HepG2 (cell line): Measurements from ENCODE around the gene MNAT1. TPM values are rescaled to one million over a fixed set of nuclear protein-coding genes. Genes with fewer than 3 reads are reported as not detected.

Experiments
- AGO2 ChIP-seq: fragments of 200-400 bp; formaldehyde crosslinking; optimal IDR thresholded peaks from 2 replicates; pipeline ENCODE3; 2017; ENCODE audit warnings: mild to moderate bottlenecking, low read depth, low read length, moderate library complexity
- DR1 ChIP-seq: sonication (generic); formaldehyde crosslinking; IDR thresholded peaks from 2 replicates; pipeline ENCODE4 v1.8.0; 2021; ENCODE audit warnings: mild to moderate bottlenecking, missing genetic modification reagents, inconsistent platforms
- GATAD1 ChIP-seq: IDR thresholded peaks from 2 replicates; pipeline ENCODE4 v1.6.1; 2016; ENCODE audit warnings: missing genetic modification reagents, missing compliant biosample characterization
- KMT2A ChIP-seq: sonication (generic); formaldehyde crosslinking; IDR thresholded peaks from 2 replicates; pipeline ENCODE4 v1.4.0; 2020; ENCODE audit warnings: missing genetic modification reagents
- MTF1 ChIP-seq: sonication (generic); formaldehyde crosslinking; IDR thresholded peaks from 2 replicates; pipeline ENCODE4 v1.5.0; 2020; ENCODE audit warnings: missing genetic modification reagents
- NCOA1 ChIP-seq: sonication (generic); formaldehyde crosslinking; IDR thresholded peaks from 2 replicates; pipeline ENCODE4 v1.9.0; 2021; ENCODE audit warnings: missing genetic modification reagents
- PHF21A ChIP-seq: sonication (generic); formaldehyde crosslinking; IDR thresholded peaks from 2 replicates; pipeline ENCODE4 v1.5.0; 2020; ENCODE audit warnings: mild to moderate bottlenecking, missing genetic modification reagents
- PLRG1 ChIP-seq: fragments of 450-650 bp; conservative IDR thresholded peaks from 2 replicates; pipeline ENCODE4 v1.6.1; 2016
- SMAD1 ChIP-seq: sonication (generic); formaldehyde crosslinking; IDR thresholded peaks from 2 replicates; pipeline ENCODE4 v1.4.0; 2020; ENCODE audit warnings: missing genetic modification reagents, low read depth, mild to moderate bottlenecking, borderline replicate concordance
- TARDBP ChIP-seq: sonication (generic); formaldehyde crosslinking; IDR thresholded peaks from 2 replicates; pipeline ENCODE4 v1.8.0; 2022; ENCODE audit warnings: mild to moderate bottlenecking, missing genetic modification reagents
- TRIM24 ChIP-seq: sonication (generic); formaldehyde crosslinking; IDR thresholded peaks from 2 replicates; pipeline ENCODE4 v1.8.0; 2022; ENCODE audit warnings: mild to moderate bottlenecking, missing genetic modification reagents
- ZFP36 ChIP-seq: fragments of 150-350 bp; IDR thresholded peaks from 2 replicates; pipeline ENCODE4 v1.6.1; 2018; ENCODE audit warnings: borderline replicate concordance, low read length, low read depth; ENCODE audit not compliant: partially characterized antibody
- ZNF263 ChIP-seq: sonication (generic); formaldehyde crosslinking; IDR thresholded peaks from 2 replicates; pipeline ENCODE4 v1.4.0; 2020; ENCODE audit warnings: missing genetic modification reagents
- ZNF335 ChIP-seq: sonication (generic); formaldehyde crosslinking; IDR thresholded peaks from 2 replicates; pipeline ENCODE4 v1.4.0; 2020; ENCODE audit warnings: missing genetic modification reagents
- ZNF557 ChIP-seq: sonication (generic); formaldehyde crosslinking; IDR thresholded peaks from 2 replicates; pipeline ENCODE4 v1.4.0; 2020; ENCODE audit warnings: missing genetic modification reagents
- ZNF709 ChIP-seq: sonication (generic); formaldehyde crosslinking; IDR thresholded peaks from 2 replicates; pipeline ENCODE4 v1.5.0; 2020; ENCODE audit warnings: mild to moderate bottlenecking, missing genetic modification reagents
- ZNF780A ChIP-seq: sonication (generic); formaldehyde crosslinking; IDR thresholded peaks from 2 replicates; pipeline ENCODE4 v1.8.0; 2022; ENCODE audit warnings: mild to moderate bottlenecking, missing genetic modification reagents, moderate library complexity
- polyA plus RNA-seq, 8 experiments: library from polyadenylated mRNA; depleted of rRNA in 3 of 8; stranded (reverse) in 7 of 8; unstranded in 1 of 8; fragments of >200 nt; fragmentation: Illumina TruSeq in 4 of 8; extraction: Trizol in 4 of 8; gene quantifications; 2 replicates each; pipeline versions ENCODE4 v1.2.1 to v1.2.3, GENCODE V29; 2011 to 2016; ENCODE audit warnings: low read depth in 4 of 8, missing spikeins in 1 of 8, mixed read lengths in 1 of 8; ENCODE audit not compliant: insufficient read depth in 1 of 8
- total RNA-seq, 5 experiments: library from RNA; depleted of rRNA; stranded (reverse); fragments of >200 nt; fragmentation: Illumina TruSeq; extraction: Trizol; gene quantifications; 2 replicates each; pipeline ENCODE4 v1.2.3, GENCODE V29; 2016; ENCODE audit warnings: low read depth in 1 of 5
- TF ChIP-seq, protein P1 (sequence below): sonication (generic); formaldehyde crosslinking; IDR thresholded peaks from 2 replicates; pipeline ENCODE4 v1.5.0; 2020; ENCODE audit warnings: mild to moderate bottlenecking, missing genetic modification reagents
- TF ChIP-seq, protein P2 (sequence below): fragments of 450-650 bp; IDR thresholded peaks from 2 replicates; pipeline ENCODE4 v1.6.1; 2017; ENCODE audit warnings: mild to moderate bottlenecking
- TF ChIP-seq, protein P3 (sequence below): sonication (generic); formaldehyde crosslinking; IDR thresholded peaks from 2 replicates; pipeline ENCODE4 v1.4.0; 2020; ENCODE audit warnings: low read depth, mild to moderate bottlenecking, missing genetic modification reagents
- TF ChIP-seq, protein P4 (sequence below): sonication (generic); formaldehyde crosslinking; IDR thresholded peaks from 2 replicates; pipeline ENCODE4; 2020; ENCODE audit warnings: missing genetic modification reagents, mild to moderate bottlenecking, borderline replicate concordance

Gene MNAT1
- total and polyA plus RNA-seq, 2 of the 13 experiments (the other 11 are each of a cell fraction or from before 2014, with no cell fraction given), result 49.2 to 94.8 TPM

DNA sequence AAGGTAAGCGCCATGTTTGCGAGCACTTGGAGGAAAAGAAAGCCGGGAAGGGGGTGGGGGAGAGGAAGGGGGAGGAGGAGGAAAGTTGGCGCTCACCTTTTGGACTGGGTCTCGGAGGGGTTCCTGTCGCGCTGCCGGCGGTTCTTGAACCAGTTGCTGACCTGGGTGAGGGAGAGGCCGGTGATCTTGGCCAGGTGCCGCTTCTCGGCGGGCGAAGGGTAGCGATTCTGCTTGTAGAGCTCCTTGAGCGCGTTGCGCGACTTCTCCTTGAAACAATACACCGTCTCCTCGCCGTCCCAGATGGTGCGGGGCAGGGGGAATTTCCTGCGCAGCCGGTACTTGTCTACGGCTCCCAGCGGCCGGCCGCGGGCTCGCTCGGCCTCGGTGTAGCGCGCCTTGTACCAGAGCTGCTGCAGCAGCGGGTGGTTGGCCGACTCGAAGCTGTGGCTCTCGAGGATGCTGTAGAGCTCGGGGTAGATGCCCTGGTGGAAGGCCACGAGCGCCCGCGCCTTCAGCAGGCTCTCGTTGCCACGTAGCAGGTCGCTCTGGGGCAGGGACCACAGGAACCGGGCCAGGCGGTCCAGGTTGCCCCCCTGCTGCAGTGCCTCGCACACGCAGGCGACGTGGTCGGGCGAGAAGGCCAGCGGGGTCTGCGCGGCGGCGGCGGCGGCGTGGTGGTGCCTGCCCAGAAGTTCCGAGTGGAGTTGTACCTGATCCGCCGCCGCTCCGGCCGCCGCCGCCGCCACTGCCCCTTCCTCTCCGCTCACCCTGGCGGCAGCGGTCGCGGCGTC lies 11.2 kb upstream of the MNAT1 start (continued):
- TF ChIP-seq MTF1 (CRISPR knock-in tag) (no peak), ZNF557 (no peak), AGO2 (peak; percentile 79), PHF21A (CRISPR knock-in tag) (no peak), KMT2A (peak; percentile 49; the same call in 1 of the 2 replicates), ZNF709 (CRISPR knock-in tag) (no peak), SMAD1 (CRISPR knock-in tag) (no peak), ZNF335 (0 out of 2 replicates have a peak, but pooled peaks have one; percentile 10), NCOA1 (CRISPR knock-in tag) (no peak), TARDBP (CRISPR knock-in tag) (0 out of 2 replicates have a peak, but pooled peaks have one; percentile 24), ZNF263 (CRISPR knock-in tag) (no peak), GATAD1 (CRISPR knock-in tag) (no peak), DR1 (no peak), ZNF780A (CRISPR knock-in tag) (no peak), PLRG1 (no peak), TRIM24 (no peak), ZFP36 (no peak)
- TF ChIP-seq, protein P1, sequence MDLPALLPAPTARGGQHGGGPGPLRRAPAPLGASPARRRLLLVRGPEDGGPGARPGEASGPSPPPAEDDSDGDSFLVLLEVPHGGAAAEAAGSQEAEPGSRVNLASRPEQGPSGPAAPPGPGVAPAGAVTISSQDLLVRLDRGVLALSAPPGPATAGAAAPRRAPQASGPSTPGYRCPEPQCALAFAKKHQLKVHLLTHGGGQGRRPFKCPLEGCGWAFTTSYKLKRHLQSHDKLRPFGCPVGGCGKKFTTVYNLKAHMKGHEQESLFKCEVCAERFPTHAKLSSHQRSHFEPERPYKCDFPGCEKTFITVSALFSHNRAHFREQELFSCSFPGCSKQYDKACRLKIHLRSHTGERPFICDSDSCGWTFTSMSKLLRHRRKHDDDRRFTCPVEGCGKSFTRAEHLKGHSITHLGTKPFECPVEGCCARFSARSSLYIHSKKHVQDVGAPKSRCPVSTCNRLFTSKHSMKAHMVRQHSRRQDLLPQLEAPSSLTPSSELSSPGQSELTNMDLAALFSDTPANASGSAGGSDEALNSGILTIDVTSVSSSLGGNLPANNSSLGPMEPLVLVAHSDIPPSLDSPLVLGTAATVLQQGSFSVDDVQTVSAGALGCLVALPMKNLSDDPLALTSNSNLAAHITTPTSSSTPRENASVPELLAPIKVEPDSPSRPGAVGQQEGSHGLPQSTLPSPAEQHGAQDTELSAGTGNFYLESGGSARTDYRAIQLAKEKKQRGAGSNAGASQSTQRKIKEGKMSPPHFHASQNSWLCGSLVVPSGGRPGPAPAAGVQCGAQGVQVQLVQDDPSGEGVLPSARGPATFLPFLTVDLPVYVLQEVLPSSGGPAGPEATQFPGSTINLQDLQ, result no peak
- TF ChIP-seq, protein P2, sequence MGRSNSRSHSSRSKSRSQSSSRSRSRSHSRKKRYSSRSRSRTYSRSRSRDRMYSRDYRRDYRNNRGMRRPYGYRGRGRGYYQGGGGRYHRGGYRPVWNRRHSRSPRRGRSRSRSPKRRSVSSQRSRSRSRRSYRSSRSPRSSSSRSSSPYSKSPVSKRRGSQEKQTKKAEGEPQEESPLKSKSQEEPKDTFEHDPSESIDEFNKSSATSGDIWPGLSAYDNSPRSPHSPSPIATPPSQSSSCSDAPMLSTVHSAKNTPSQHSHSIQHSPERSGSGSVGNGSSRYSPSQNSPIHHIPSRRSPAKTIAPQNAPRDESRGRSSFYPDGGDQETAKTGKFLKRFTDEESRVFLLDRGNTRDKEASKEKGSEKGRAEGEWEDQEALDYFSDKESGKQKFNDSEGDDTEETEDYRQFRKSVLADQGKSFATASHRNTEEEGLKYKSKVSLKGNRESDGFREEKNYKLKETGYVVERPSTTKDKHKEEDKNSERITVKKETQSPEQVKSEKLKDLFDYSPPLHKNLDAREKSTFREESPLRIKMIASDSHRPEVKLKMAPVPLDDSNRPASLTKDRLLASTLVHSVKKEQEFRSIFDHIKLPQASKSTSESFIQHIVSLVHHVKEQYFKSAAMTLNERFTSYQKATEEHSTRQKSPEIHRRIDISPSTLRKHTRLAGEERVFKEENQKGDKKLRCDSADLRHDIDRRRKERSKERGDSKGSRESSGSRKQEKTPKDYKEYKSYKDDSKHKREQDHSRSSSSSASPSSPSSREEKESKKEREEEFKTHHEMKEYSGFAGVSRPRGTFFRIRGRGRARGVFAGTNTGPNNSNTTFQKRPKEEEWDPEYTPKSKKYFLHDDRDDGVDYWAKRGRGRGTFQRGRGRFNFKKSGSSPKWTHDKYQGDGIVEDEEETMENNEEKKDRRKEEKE, result no peak
- TF ChIP-seq, protein P3, sequence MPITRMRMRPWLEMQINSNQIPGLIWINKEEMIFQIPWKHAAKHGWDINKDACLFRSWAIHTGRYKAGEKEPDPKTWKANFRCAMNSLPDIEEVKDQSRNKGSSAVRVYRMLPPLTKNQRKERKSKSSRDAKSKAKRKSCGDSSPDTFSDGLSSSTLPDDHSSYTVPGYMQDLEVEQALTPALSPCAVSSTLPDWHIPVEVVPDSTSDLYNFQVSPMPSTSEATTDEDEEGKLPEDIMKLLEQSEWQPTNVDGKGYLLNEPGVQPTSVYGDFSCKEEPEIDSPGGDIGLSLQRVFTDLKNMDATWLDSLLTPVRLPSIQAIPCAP, result no peak
- TF ChIP-seq, protein P4, sequence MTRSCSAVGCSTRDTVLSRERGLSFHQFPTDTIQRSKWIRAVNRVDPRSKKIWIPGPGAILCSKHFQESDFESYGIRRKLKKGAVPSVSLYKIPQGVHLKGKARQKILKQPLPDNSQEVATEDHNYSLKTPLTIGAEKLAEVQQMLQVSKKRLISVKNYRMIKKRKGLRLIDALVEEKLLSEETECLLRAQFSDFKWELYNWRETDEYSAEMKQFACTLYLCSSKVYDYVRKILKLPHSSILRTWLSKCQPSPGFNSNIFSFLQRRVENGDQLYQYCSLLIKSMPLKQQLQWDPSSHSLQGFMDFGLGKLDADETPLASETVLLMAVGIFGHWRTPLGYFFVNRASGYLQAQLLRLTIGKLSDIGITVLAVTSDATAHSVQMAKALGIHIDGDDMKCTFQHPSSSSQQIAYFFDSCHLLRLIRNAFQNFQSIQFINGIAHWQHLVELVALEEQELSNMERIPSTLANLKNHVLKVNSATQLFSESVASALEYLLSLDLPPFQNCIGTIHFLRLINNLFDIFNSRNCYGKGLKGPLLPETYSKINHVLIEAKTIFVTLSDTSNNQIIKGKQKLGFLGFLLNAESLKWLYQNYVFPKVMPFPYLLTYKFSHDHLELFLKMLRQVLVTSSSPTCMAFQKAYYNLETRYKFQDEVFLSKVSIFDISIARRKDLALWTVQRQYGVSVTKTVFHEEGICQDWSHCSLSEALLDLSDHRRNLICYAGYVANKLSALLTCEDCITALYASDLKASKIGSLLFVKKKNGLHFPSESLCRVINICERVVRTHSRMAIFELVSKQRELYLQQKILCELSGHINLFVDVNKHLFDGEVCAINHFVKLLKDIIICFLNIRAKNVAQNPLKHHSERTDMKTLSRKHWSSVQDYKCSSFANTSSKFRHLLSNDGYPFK (CRISPR knock-in tag), result no peak
